ENCODE measurements around the gene RALGPS1. TPM values are rescaled to one million over a fixed set of nuclear protein-coding genes. Genes with fewer than 3 reads are reported as not detected.

Gene RALGPS1
- total and polyA plus RNA-seq, 2 of the 13 experiments (the other 11 are each of a cell fraction or from before 2014, with no cell fraction given), result 3.7 to 6.5 TPM

GRCh38 chr9:127153501-127153900, 238.9 kb downstream of the RALGPS1 start (continued):
- no peak for TF ChIP-seq STAT6 (CRISPR knock-in tag; IDR thresholded peaks at IDR 0.05; ENCODE audit: borderline replicate concordance)
- TF ChIP-seq ZNF3 (CRISPR knock-in tag; IDR thresholded peaks at IDR 0.05), result no peak
- TF ChIP-seq MED8 (CRISPR knock-in tag; IDR thresholded peaks at IDR 0.05; ENCODE audit: insufficient replicate concordance), result no peak
- TF ChIP-seq NR0B2 (CRISPR knock-in tag; IDR thresholded peaks at IDR 0.05), result no peak
- TF ChIP-seq SMYD3 (CRISPR knock-in tag; IDR thresholded peaks at IDR 0.05), result no peak

- H3K4me2 ChIP-seq (ENCODE audit: low read depth, low read length), result no peak overlapping the region
- CTCF ChIA-PET (ENCODE audit: low intra/inter-chr PET ratio, low total read pairs), result no interaction called here
- no peak for TF ChIP-seq BRD4 (CRISPR knock-in tag; IDR thresholded peaks at IDR 0.05)
- no peak for TF ChIP-seq MXI1 (IDR thresholded peaks at IDR 0.05; ENCODE audit: borderline replicate concordance, low read depth, low read length)
- TF ChIP-seq TBX3 (IDR thresholded peaks at IDR 0.05; ENCODE audit: borderline replicate concordance), result no peak
- TF ChIP-seq THAP9 (CRISPR knock-in tag; IDR thresholded peaks at IDR 0.05; ENCODE audit: borderline replicate concordance), result no peak
- no peak for TF ChIP-seq MAFF (IDR thresholded peaks at IDR 0.05; ENCODE audit: low read depth, low read length)
- no peak for TF ChIP-seq SP140L (CRISPR knock-in tag; IDR thresholded peaks at IDR 0.05; ENCODE audit: borderline replicate concordance)
- TF ChIP-seq RARA (CRISPR knock-in tag; IDR thresholded peaks at IDR 0.05), result no peak
- TF ChIP-seq POGK (CRISPR knock-in tag; conservative IDR thresholded peaks at IDR 0.05), result no peak
These were observed 239.4 kb downstream of the RALGPS1 start for GRCh38 chr9:127154003-127154389.

More at GRCh38 chr9:127154003-127154389, 239.4 kb downstream of the RALGPS1 start:
- in situ Hi-C loops (cut with HindIII; ENCODE audit: extremely low pct_ligation_motif_present, low pct_unique_long_range_greater_than_20kb), result no loop called here
- no peak overlapping the region for H3K9ac ChIP-seq (ENCODE audit: insufficient read depth, low read depth, low read length)
- H3K4me1 ChIP-seq (ENCODE audit: insufficient read depth, low read length), result peaks cover 3% of the 10 kb centered on the region
- no peaks in the 10 kb centered on the region for H3K27me3 ChIP-seq (ENCODE audit: control insufficient read depth in 1 of 2, insufficient read depth in 2 of 2, low read length in 2 of 2)
- H3K79me2 ChIP-seq (ENCODE audit: insufficient read depth, low read length), result no peaks in the 10 kb centered on the region
- no peak overlapping the region for H2AFZ ChIP-seq (ENCODE audit: low read length)
- no peak overlapping the region for H3K27ac ChIP-seq (ENCODE audit: extremely low read length, insufficient read depth, low read length)
- FAIRE-seq (no peak), DNase-seq (ENCODE audit: low spot score) (no peak), ATAC-seq (no peak)
- no peak overlapping the region for H3K4me3 ChIP-seq (replicated peaks in 1 of 3; ENCODE audit: insufficient read depth in 1 of 3, low read depth in 2 of 3, low read length in 3 of 3)
- H4K20me1 ChIP-seq (ENCODE audit: insufficient read depth, low read length), result no peaks in the 10 kb centered on the region
- no TSS peak for BruUV-seq (replicated peaks)
- no peaks in the 10 kb centered on the region for H3K36me3 ChIP-seq (replicated peaks in 1 of 2; ENCODE audit: control insufficient read depth in 1 of 2, insufficient read depth in 2 of 2, low read length in 2 of 2)
- POLR2A ChIA-PET, result no interaction called here
- intact Hi-C loops (cut with micrococcal nuclease; ENCODE audit: unreplicated experiment), result no loop called here
- H3K9me3 ChIP-seq (ENCODE audit: low read length), result no peaks in the 10 kb centered on the region
- WGBS (ENCODE audit: low lambda C conversion rate), result 60% methylated on average over 1 of the region's 5 CpGs

Measured in HepG2 (cell line).